WTC11 (cell line): ENCODE data around the gene CEBPE.

Experiments
- HMGA2 ChIP-seq: fragments of 250-450 bp; sonication (Bioruptor Pico); IDR thresholded peaks from 2 replicates; pipeline ENCODE4 v1.4.0; 2021; ENCODE audit warnings: mild to moderate bottlenecking, moderate library complexity
- JUN ChIP-seq: sonication (generic); formaldehyde crosslinking; IDR thresholded peaks from 2 replicates; pipeline ENCODE4 v1.8.0; 2023; ENCODE audit warnings: mild to moderate bottlenecking, missing genetic modification reagents
- SMAD3 ChIP-seq: sonication (generic); formaldehyde crosslinking; IDR thresholded peaks from 2 replicates; pipeline ENCODE4 v1.8.0; 2022; ENCODE audit warnings: missing genetic modification reagents, mild to moderate bottlenecking, borderline replicate concordance
- TCF7 ChIP-seq: sonication (generic); formaldehyde crosslinking; IDR thresholded peaks from 2 replicates; pipeline ENCODE4 v1.8.0; 2022; ENCODE audit warnings: mild to moderate bottlenecking, low read depth, missing genetic modification reagents, moderate library complexity
- TEAD4 ChIP-seq: sonication (generic); formaldehyde crosslinking; IDR thresholded peaks from 2 replicates; pipeline ENCODE4 v1.8.0; 2022; ENCODE audit warnings: mild to moderate bottlenecking, missing genetic modification reagents
- USF2 ChIP-seq: sonication (generic); formaldehyde crosslinking; IDR thresholded peaks from 2 replicates; pipeline ENCODE4 v1.8.1; 2023; ENCODE audit warnings: mild to moderate bottlenecking, missing genetic modification reagents, moderate library complexity
- TF ChIP-seq, protein P1 (sequence below): fragments of 200-600 bp; IDR thresholded peaks from 2 replicates; pipeline ENCODE4 v1.8.0; 2022; ENCODE audit warnings: antibody characterized with exemption
- TF ChIP-seq, protein P2 (sequence below): sonication (generic); formaldehyde crosslinking; IDR thresholded peaks from 2 replicates; pipeline ENCODE4 v1.8.1; 2022; ENCODE audit warnings: missing genetic modification reagents, borderline replicate concordance
- TF ChIP-seq, protein P3 (sequence below): sonication (generic); formaldehyde crosslinking; IDR thresholded peaks from 2 replicates; pipeline ENCODE4 v1.8.0; 2022; ENCODE audit warnings: mild to moderate bottlenecking, missing genetic modification reagents
- TF ChIP-seq, protein P4 (sequence below): sonication (generic); formaldehyde crosslinking; conservative IDR thresholded peaks from 2 replicates; pipeline ENCODE4 v1.8.1; 2022; ENCODE audit warnings: mild to moderate bottlenecking, missing genetic modification reagents
- TF ChIP-seq, protein P5 (sequence below): sonication (generic); formaldehyde crosslinking; IDR thresholded peaks from 2 replicates; pipeline ENCODE4 v1.8.0; 2023; ENCODE audit warnings: mild to moderate bottlenecking, missing genetic modification reagents
- TF ChIP-seq, protein P6 (sequence below): sonication (generic); formaldehyde crosslinking; IDR thresholded peaks from 2 replicates; pipeline ENCODE4 v1.8.0; 2022; ENCODE audit warnings: missing genetic modification reagents

GRCh38 chr14:23078692-23079116, 40.4 kb downstream of the CEBPE start:
- TF ChIP-seq, protein P1, sequence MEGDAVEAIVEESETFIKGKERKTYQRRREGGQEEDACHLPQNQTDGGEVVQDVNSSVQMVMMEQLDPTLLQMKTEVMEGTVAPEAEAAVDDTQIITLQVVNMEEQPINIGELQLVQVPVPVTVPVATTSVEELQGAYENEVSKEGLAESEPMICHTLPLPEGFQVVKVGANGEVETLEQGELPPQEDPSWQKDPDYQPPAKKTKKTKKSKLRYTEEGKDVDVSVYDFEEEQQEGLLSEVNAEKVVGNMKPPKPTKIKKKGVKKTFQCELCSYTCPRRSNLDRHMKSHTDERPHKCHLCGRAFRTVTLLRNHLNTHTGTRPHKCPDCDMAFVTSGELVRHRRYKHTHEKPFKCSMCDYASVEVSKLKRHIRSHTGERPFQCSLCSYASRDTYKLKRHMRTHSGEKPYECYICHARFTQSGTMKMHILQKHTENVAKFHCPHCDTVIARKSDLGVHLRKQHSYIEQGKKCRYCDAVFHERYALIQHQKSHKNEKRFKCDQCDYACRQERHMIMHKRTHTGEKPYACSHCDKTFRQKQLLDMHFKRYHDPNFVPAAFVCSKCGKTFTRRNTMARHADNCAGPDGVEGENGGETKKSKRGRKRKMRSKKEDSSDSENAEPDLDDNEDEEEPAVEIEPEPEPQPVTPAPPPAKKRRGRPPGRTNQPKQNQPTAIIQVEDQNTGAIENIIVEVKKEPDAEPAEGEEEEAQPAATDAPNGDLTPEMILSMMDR: no peak
- TF ChIP-seq, protein P2, sequence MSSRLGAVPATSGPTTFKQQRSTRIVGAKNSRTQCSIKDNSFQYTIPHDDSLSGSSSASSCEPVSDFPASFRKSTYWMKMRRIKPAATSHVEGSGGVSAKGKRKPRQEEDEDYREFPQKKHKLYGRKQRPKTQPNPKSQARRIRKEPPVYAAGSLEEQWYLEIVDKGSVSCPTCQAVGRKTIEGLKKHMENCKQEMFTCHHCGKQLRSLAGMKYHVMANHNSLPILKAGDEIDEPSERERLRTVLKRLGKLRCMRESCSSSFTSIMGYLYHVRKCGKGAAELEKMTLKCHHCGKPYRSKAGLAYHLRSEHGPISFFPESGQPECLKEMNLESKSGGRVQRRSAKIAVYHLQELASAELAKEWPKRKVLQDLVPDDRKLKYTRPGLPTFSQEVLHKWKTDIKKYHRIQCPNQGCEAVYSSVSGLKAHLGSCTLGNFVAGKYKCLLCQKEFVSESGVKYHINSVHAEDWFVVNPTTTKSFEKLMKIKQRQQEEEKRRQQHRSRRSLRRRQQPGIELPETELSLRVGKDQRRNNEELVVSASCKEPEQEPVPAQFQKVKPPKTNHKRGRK (CRISPR knock-in tag): no peak
- TF ChIP-seq, protein P3, sequence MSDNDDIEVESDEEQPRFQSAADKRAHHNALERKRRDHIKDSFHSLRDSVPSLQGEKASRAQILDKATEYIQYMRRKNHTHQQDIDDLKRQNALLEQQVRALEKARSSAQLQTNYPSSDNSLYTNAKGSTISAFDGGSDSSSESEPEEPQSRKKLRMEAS (CRISPR knock-in tag): no peak
- TF ChIP-seq SMAD3 (no peak), USF2 (CRISPR knock-in tag) (no peak), HMGA2 (CRISPR knock-in tag) (no peak), TCF7 (CRISPR knock-in tag) (no peak), TEAD4 (no peak), JUN (CRISPR knock-in tag) (no peak)
- TF ChIP-seq, protein P4, sequence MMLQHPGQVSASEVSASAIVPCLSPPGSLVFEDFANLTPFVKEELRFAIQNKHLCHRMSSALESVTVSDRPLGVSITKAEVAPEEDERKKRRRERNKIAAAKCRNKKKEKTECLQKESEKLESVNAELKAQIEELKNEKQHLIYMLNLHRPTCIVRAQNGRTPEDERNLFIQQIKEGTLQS: no peak
- TF ChIP-seq, protein P5, sequence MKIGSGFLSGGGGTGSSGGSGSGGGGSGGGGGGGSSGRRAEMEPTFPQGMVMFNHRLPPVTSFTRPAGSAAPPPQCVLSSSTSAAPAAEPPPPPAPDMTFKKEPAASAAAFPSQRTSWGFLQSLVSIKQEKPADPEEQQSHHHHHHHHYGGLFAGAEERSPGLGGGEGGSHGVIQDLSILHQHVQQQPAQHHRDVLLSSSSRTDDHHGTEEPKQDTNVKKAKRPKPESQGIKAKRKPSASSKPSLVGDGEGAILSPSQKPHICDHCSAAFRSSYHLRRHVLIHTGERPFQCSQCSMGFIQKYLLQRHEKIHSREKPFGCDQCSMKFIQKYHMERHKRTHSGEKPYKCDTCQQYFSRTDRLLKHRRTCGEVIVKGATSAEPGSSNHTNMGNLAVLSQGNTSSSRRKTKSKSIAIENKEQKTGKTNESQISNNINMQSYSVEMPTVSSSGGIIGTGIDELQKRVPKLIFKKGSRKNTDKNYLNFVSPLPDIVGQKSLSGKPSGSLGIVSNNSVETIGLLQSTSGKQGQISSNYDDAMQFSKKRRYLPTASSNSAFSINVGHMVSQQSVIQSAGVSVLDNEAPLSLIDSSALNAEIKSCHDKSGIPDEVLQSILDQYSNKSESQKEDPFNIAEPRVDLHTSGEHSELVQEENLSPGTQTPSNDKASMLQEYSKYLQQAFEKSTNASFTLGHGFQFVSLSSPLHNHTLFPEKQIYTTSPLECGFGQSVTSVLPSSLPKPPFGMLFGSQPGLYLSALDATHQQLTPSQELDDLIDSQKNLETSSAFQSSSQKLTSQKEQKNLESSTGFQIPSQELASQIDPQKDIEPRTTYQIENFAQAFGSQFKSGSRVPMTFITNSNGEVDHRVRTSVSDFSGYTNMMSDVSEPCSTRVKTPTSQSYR (CRISPR knock-in tag): no peak
- TF ChIP-seq, protein P6, sequence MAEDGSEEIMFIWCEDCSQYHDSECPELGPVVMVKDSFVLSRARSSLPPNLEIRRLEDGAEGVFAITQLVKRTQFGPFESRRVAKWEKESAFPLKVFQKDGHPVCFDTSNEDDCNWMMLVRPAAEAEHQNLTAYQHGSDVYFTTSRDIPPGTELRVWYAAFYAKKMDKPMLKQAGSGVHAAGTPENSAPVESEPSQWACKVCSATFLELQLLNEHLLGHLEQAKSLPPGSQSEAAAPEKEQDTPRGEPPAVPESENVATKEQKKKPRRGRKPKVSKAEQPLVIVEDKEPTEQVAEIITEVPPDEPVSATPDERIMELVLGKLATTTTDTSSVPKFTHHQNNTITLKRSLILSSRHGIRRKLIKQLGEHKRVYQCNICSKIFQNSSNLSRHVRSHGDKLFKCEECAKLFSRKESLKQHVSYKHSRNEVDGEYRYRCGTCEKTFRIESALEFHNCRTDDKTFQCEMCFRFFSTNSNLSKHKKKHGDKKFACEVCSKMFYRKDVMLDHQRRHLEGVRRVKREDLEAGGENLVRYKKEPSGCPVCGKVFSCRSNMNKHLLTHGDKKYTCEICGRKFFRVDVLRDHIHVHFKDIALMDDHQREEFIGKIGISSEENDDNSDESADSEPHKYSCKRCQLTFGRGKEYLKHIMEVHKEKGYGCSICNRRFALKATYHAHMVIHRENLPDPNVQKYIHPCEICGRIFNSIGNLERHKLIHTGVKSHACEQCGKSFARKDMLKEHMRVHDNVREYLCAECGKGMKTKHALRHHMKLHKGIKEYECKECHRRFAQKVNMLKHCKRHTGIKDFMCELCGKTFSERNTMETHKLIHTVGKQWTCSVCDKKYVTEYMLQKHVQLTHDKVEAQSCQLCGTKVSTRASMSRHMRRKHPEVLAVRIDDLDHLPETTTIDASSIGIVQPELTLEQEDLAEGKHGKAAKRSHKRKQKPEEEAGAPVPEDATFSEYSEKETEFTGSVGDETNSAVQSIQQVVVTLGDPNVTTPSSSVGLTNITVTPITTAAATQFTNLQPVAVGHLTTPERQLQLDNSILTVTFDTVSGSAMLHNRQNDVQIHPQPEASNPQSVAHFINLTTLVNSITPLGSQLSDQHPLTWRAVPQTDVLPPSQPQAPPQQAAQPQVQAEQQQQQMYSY (CRISPR knock-in tag): no peak
